ENCODE data around the gene RFPL2. TPM values are rescaled to one million over a fixed set of nuclear protein-coding genes. Genes with fewer than 3 reads are reported as not detected.

RFPL2 gene
- total RNA-seq, 6 donors from 2014 or later = 0.49 TPM; not detected in 5

GRCh38 chr22:32218470-32218869 lies 13.6 kb upstream of the RFPL2 start:
- no peak for TF ChIP-seq POLR2A (IDR thresholded peaks at IDR 0.05)
- peak in 1 of 4 donors; percentile 26 for TF ChIP-seq EP300 (IDR thresholded peaks at IDR 0.05)
- H3K4me1 ChIP-seq = no peaks in the 10 kb centered on the region
- H3K36me3 ChIP-seq = no peaks in the 10 kb centered on the region
- no peak overlapping the region for H3K27ac ChIP-seq
- no peaks in the 10 kb centered on the region for H3K9me3 ChIP-seq
- ATAC-seq (ENCODE audit: low FRiP score in 2 of 2) (peak in 1 of 2 donors; percentile 76), DNase-seq (peak in 1 of 2 donors; percentile 44)
- no peak overlapping the region for H3K4me3 ChIP-seq
- H3K27me3 ChIP-seq = no peaks in the 10 kb centered on the region
- 66% methylated on average over 6 of the region's 6 CpGs for WGBS, 2 donors

- no peak overlapping the region for H3K4me3 ChIP-seq
- H3K27me3 ChIP-seq = no peaks in the 10 kb centered on the region
- H3K36me3 ChIP-seq = no peaks in the 10 kb centered on the region
- no peaks in the 10 kb centered on the region for H3K4me1 ChIP-seq
- H3K27ac ChIP-seq = no peak overlapping the region
- DNase-seq (no peak), ATAC-seq (ENCODE audit: low FRiP score in 2 of 2) (no peak)
- TF ChIP-seq, protein P1, sequence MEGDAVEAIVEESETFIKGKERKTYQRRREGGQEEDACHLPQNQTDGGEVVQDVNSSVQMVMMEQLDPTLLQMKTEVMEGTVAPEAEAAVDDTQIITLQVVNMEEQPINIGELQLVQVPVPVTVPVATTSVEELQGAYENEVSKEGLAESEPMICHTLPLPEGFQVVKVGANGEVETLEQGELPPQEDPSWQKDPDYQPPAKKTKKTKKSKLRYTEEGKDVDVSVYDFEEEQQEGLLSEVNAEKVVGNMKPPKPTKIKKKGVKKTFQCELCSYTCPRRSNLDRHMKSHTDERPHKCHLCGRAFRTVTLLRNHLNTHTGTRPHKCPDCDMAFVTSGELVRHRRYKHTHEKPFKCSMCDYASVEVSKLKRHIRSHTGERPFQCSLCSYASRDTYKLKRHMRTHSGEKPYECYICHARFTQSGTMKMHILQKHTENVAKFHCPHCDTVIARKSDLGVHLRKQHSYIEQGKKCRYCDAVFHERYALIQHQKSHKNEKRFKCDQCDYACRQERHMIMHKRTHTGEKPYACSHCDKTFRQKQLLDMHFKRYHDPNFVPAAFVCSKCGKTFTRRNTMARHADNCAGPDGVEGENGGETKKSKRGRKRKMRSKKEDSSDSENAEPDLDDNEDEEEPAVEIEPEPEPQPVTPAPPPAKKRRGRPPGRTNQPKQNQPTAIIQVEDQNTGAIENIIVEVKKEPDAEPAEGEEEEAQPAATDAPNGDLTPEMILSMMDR (IDR thresholded peaks at IDR 0.05) = no peak
- no peaks in the 10 kb centered on the region for H3K9me3 ChIP-seq
- 81 to 83% methylated on average over 2 of the region's 2 CpGs for WGBS, 2 donors
Observed at GRCh38 chr22:32217465-32217864, 12.6 kb upstream of the RFPL2 start.

GRCh38 chr22:32216911-32217310 lies 12.0 kb upstream of the RFPL2 start:
- no peak for TF ChIP-seq EP300 (IDR thresholded peaks at IDR 0.05)
- TF ChIP-seq, protein P1 (IDR thresholded peaks at IDR 0.05) = no peak
- no peak for TF ChIP-seq POLR2AphosphoS5 (IDR thresholded peaks at IDR 0.05)
- TF ChIP-seq POLR2A (IDR thresholded peaks at IDR 0.05) = no peak
- H3K4me1 ChIP-seq = no peaks in the 10 kb centered on the region
- no peaks in the 10 kb centered on the region for H3K9me3 ChIP-seq
- H3K36me3 ChIP-seq = no peaks in the 10 kb centered on the region
- H3K27me3 ChIP-seq = no peaks in the 10 kb centered on the region
- ATAC-seq (ENCODE audit: low FRiP score in 2 of 2) (no peak), DNase-seq (no peak)
- H3K27ac ChIP-seq = no peak overlapping the region
- WGBS, 2 donors = 73% methylated on average over 10 of the region's 10 CpGs
- no peak overlapping the region for H3K4me3 ChIP-seq

- H3K27me3 ChIP-seq = no peaks in the 10 kb centered on the region
- H3K36me3 ChIP-seq = no peaks in the 10 kb centered on the region
- peak in 1 of 2 donors; percentile 31 for ATAC-seq (ENCODE audit: low FRiP score in 2 of 2)
- no peak for DNase-seq
- H3K27ac ChIP-seq = no peak overlapping the region
- peaks cover 0 to 12% (median 0%) of the 10 kb centered on the region in 4 donors for H3K4me1 ChIP-seq
- WGBS, 2 donors = 66% methylated on average over 7 of the region's 7 CpGs
- H3K4me3 ChIP-seq = no peak overlapping the region
- H3K9me3 ChIP-seq = no peaks in the 10 kb centered on the region
- TF ChIP-seq EP300 (IDR thresholded peaks at IDR 0.05) = no peak
- TF ChIP-seq POLR2AphosphoS5 (IDR thresholded peaks at IDR 0.05) = no peak
- no peak for TF ChIP-seq POLR2A (IDR thresholded peaks at IDR 0.05)
- TF ChIP-seq, protein P1 (IDR thresholded peaks at IDR 0.05) = no peak
Observed at GRCh38 chr22:32211011-32211410, 6.1 kb upstream of the RFPL2 start.

DNA sequence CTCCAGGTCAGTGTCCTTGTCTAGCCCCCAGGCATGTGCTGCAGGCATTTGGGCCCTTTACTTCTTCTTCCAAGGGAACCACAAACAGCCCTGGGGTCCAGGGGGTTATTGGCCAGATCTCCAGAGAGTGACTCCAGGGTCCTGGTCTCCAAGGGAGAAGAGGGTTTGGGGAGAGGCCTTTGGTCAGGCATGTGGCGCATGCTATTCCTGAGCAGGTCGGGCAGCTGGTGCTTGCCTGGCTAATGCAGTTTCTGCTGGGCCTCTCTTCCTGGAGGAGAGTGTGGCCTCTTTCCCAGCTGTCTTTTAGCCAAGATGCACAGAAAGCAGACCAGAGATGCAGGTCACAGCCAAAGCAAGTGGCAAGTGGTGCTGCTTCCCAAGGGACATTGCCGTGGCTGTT lies 3.8 kb upstream of the RFPL2 start:
- no peak for ATAC-seq (ENCODE audit: low FRiP score in 2 of 2)
- H3K36me3 ChIP-seq = no peaks in the 10 kb centered on the region
- TF ChIP-seq, protein P1 (IDR thresholded peaks at IDR 0.05) = no peak
- TF ChIP-seq POLR2AphosphoS5 (IDR thresholded peaks at IDR 0.05) (no peak), EP300 (IDR thresholded peaks at IDR 0.05) (no peak), POLR2A (IDR thresholded peaks at IDR 0.05) (no peak)
- no peak overlapping the region for H3K27ac ChIP-seq
- no peak overlapping the region for H3K4me3 ChIP-seq
- H3K27me3 ChIP-seq = peaks cover 0 to 9% (median 3%) of the 10 kb centered on the region in 4 donors
- 97 to 100% methylated on average over 1 to 3 of the region's 3 CpGs for WGBS, 2 donors
- H3K4me1 ChIP-seq = peaks cover 0 to 29% (median 2%) of the 10 kb centered on the region in 4 donors
- DNase-seq = no peak
- H3K9me3 ChIP-seq = no peaks in the 10 kb centered on the region
